Measurements from ENCODE around the gene CHCHD3. TPM values are rescaled to one million over a fixed set of nuclear protein-coding genes. Genes with fewer than 3 reads are reported as not detected.

CHCHD3 gene
- total RNA-seq, 1 donor from 2014 or later: 142 TPM

GRCh38 chr7:132790104-132790503 is 291.8 kb downstream of the CHCHD3 start:
- Histone ChIP-seq H3K36me3 (no peaks in the 10 kb centered on the region), H3K4me2 (no peak overlapping the region), H3K9ac (no peak overlapping the region), H3K4me3 (no peak overlapping the region), H3K79me2 (ENCODE audit: low read depth) (no peaks in the 10 kb centered on the region), H3K9me3 (ENCODE audit: low read depth) (no peaks in the 10 kb centered on the region), H2AFZ (replicated peaks) (no peak overlapping the region), H4K20me1 (ENCODE audit: low read depth) (peaks cover 5% of the 10 kb centered on the region), H3K27ac (no peak overlapping the region), H3K4me1 (peaks cover 10% of the 10 kb centered on the region), H3K27me3 (no peaks in the 10 kb centered on the region), H3F3A (ENCODE audit: low read depth) (no peaks in the 10 kb centered on the region)
- TF ChIP-seq EZH2phosphoT487 (IDR thresholded peaks at IDR 0.05): no peak
- no peak for TF ChIP-seq EZH2 (IDR thresholded peaks at IDR 0.05)
- TF ChIP-seq CTCF (IDR thresholded peaks at IDR 0.05): no peak
- Mint-ChIP-seq H3K36me3 (peaks cover 10% of the 10 kb centered on the region), H3K27me3 (ENCODE audit: insufficient read depth, low read depth) (peaks cover 3% of the 10 kb centered on the region), H3K4me3 (no peak overlapping the region), H3K9me3 (no peaks in the 10 kb centered on the region), H3K4me1 (peaks cover 7% of the 10 kb centered on the region), H3K27ac (no peak overlapping the region)
- DNase-seq (ENCODE audit: low spot score): no peak

- DNase-seq (ENCODE audit: low spot score): no peak
- H3K4me1 ChIP-seq: peaks cover 10% of the 10 kb centered on the region
- no peaks in the 10 kb centered on the region for H3K36me3 ChIP-seq
- no peak overlapping the region for H2AFZ ChIP-seq (replicated peaks)
- H3K36me3 Mint-ChIP-seq: peaks cover 12% of the 10 kb centered on the region
- no peak overlapping the region for H3K9ac ChIP-seq
- no peaks in the 10 kb centered on the region for H3K9me3 ChIP-seq (ENCODE audit: low read depth)
- no peak overlapping the region for H3K4me3 Mint-ChIP-seq
- H3K4me1 Mint-ChIP-seq: peaks cover 7% of the 10 kb centered on the region
- H3K79me2 ChIP-seq (ENCODE audit: low read depth): no peaks in the 10 kb centered on the region
- H4K20me1 ChIP-seq (ENCODE audit: low read depth): peaks cover 5% of the 10 kb centered on the region
- no peaks in the 10 kb centered on the region for H3K9me3 Mint-ChIP-seq
- no peak overlapping the region for H3K4me2 ChIP-seq
- peak overlapping the region; percentile 2 for H3K27ac ChIP-seq
- H3K27ac Mint-ChIP-seq: no peak overlapping the region
- TF ChIP-seq EZH2phosphoT487 (IDR thresholded peaks at IDR 0.05) (no peak), CTCF (IDR thresholded peaks at IDR 0.05) (peak; percentile 24), EZH2 (IDR thresholded peaks at IDR 0.05) (no peak)
- no peaks in the 10 kb centered on the region for H3F3A ChIP-seq (ENCODE audit: low read depth)
- H3K27me3 Mint-ChIP-seq (ENCODE audit: insufficient read depth, low read depth): peaks cover 3% of the 10 kb centered on the region
- no peak overlapping the region for H3K4me3 ChIP-seq
- no peaks in the 10 kb centered on the region for H3K27me3 ChIP-seq
These were observed 292.6 kb downstream of the CHCHD3 start for GRCh38 chr7:132789281-132789680.

GRCh38 chr7:132785870-132786269 is 296.0 kb downstream of the CHCHD3 start:
- H3K4me1 Mint-ChIP-seq: peaks cover 3% of the 10 kb centered on the region
- Histone ChIP-seq H4K20me1 (ENCODE audit: low read depth) (no peaks in the 10 kb centered on the region), H3K27ac (no peak overlapping the region), H3K79me2 (ENCODE audit: low read depth) (no peaks in the 10 kb centered on the region), H3K27me3 (no peaks in the 10 kb centered on the region), H3K4me1 (peaks cover 11% of the 10 kb centered on the region), H3F3A (ENCODE audit: low read depth) (no peaks in the 10 kb centered on the region), H2AFZ (replicated peaks) (no peak overlapping the region), H3K9ac (no peak overlapping the region), H3K4me2 (no peak overlapping the region), H3K36me3 (no peaks in the 10 kb centered on the region), H3K9me3 (ENCODE audit: low read depth) (no peaks in the 10 kb centered on the region), H3K4me3 (no peak overlapping the region)
- no peaks in the 10 kb centered on the region for H3K9me3 Mint-ChIP-seq
- no peak for DNase-seq (ENCODE audit: low spot score)
- H3K27ac Mint-ChIP-seq: no peak overlapping the region
- peaks cover 12% of the 10 kb centered on the region for H3K36me3 Mint-ChIP-seq
- H3K27me3 Mint-ChIP-seq (ENCODE audit: insufficient read depth, low read depth): no peaks in the 10 kb centered on the region
- TF ChIP-seq EZH2phosphoT487 (IDR thresholded peaks at IDR 0.05): no peak
- TF ChIP-seq CTCF (IDR thresholded peaks at IDR 0.05): no peak
- TF ChIP-seq EZH2 (IDR thresholded peaks at IDR 0.05): no peak
- no peak overlapping the region for H3K4me3 Mint-ChIP-seq
